HG03139 (cell line): ENCODE data around the gene CYFIP1.

ENCODE experiments used
- ATAC-seq: cut with Tn5 transposase; IDR thresholded peaks from one replicate; pipeline ENCODE4 v1.9.1; 2021; ENCODE audit not compliant: unreplicated experiment

Gene CYFIP1

GRCh38 chr15:22891426-22892210, 88.5 kb downstream of the CYFIP1 start:
- ATAC-seq = no peak

- ATAC-seq = no peak
These were observed 89.9 kb downstream of the CYFIP1 start for GRCh38 chr15:22890296-22890695.

- ATAC-seq = no peak
These were observed 90.9 kb downstream of the CYFIP1 start for GRCh38 chr15:22889146-22889818.

- ATAC-seq = no peak
These were observed 91.9 kb downstream of the CYFIP1 start for GRCh38 chr15:22888120-22888859.

GRCh38 chr15:22887157-22887951, 92.8 kb downstream of the CYFIP1 start:
- no peak for ATAC-seq

- no peak for ATAC-seq
These were observed 95.0 kb downstream of the CYFIP1 start for GRCh38 chr15:22885120-22885519.

- ATAC-seq = no peak
These were observed 95.8 kb downstream of the CYFIP1 start for GRCh38 chr15:22884344-22884743.

- no peak for ATAC-seq
These were observed 97.0 kb downstream of the CYFIP1 start for GRCh38 chr15:22883196-22883595.

GRCh38 chr15:22881739-22882440, 98.3 kb downstream of the CYFIP1 start:
- no peak for ATAC-seq

- ATAC-seq = no peak
These were observed 99.0 kb downstream of the CYFIP1 start for GRCh38 chr15:22880981-22881738.

- no peak for ATAC-seq
These were observed 99.8 kb downstream of the CYFIP1 start for GRCh38 chr15:22880068-22880980.

- ATAC-seq = no peak
These were observed 102.1 kb downstream of the CYFIP1 start for GRCh38 chr15:22878103-22878502.

- no peak for ATAC-seq
These were observed 102.6 kb downstream of the CYFIP1 start for GRCh38 chr15:22877607-22878006.

GRCh38 chr15:22877117-22877516, 103.1 kb downstream of the CYFIP1 start:
- ATAC-seq = no peak

GRCh38 chr15:22874966-22875365, 105.2 kb downstream of the CYFIP1 start:
- ATAC-seq = no peak

- ATAC-seq = no peak
These were observed 105.9 kb downstream of the CYFIP1 start for GRCh38 chr15:22874256-22874655.

- no peak for ATAC-seq
These were observed 106.3 kb downstream of the CYFIP1 start for GRCh38 chr15:22873841-22874240.

- ATAC-seq = no peak
These were observed 107.0 kb downstream of the CYFIP1 start for GRCh38 chr15:22872936-22873701.
